AG10803 (cell line): Measurements from ENCODE around the gene ABHD6.

Experiments used
- DNase-seq: peaks from one replicate; pipeline ENCODE4 v3.0.0; 2010; ENCODE audit warnings: low read depth
- H3K4me3 ChIP-seq: 2 replicates; pipeline ENCODE4 v1.5.1; 2011; ENCODE audit warnings: mild to moderate bottlenecking, low read length, control low read depth
- TF ChIP-seq, protein P1 (sequence below): conservative IDR thresholded peaks from 2 replicates; pipeline ENCODE4 v1.5.1; 2011; ENCODE audit warnings: mild to moderate bottlenecking, low read length, control low read depth, inconsistent platforms

The ABHD6 gene

GRCh38 chr3:58324391-58325390 lies 87.1 kb downstream of the ABHD6 start:
- TF ChIP-seq, protein P1, sequence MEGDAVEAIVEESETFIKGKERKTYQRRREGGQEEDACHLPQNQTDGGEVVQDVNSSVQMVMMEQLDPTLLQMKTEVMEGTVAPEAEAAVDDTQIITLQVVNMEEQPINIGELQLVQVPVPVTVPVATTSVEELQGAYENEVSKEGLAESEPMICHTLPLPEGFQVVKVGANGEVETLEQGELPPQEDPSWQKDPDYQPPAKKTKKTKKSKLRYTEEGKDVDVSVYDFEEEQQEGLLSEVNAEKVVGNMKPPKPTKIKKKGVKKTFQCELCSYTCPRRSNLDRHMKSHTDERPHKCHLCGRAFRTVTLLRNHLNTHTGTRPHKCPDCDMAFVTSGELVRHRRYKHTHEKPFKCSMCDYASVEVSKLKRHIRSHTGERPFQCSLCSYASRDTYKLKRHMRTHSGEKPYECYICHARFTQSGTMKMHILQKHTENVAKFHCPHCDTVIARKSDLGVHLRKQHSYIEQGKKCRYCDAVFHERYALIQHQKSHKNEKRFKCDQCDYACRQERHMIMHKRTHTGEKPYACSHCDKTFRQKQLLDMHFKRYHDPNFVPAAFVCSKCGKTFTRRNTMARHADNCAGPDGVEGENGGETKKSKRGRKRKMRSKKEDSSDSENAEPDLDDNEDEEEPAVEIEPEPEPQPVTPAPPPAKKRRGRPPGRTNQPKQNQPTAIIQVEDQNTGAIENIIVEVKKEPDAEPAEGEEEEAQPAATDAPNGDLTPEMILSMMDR, result no peak
- H3K4me3 ChIP-seq, result no peak overlapping the region
- DNase-seq, result no peak

DNA sequence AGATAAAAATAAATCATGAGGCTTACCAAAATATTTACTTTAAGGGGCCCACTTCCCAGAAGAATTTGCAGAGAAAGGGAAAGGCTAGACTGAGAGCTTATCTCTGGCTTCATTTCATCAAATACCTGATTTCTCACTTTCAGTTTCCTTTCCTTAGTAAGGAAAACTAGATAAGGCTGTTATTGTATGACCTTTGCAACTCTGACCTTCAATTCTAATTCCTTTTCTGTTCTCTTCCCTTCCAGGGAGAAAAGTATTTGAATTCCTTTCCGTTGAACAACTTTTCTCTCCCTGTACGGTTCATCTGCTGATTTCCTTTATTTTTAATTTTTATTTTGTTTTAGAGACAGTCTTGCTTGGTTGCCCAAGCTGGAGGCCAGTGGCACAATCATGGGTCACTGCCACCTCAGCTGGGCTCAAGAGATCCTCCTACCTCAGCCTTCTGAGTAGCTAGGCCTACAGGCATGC lies 88.0 kb downstream of the ABHD6 start:
- no peak overlapping the region for H3K4me3 ChIP-seq
- TF ChIP-seq, protein P1, result no peak
- DNase-seq, result no peak

- DNase-seq, result no peak
- TF ChIP-seq, protein P1, result no peak
- H3K4me3 ChIP-seq, result no peak overlapping the region
Measured at GRCh38 chr3:58326267-58326900, 88.8 kb downstream of the ABHD6 start.

GRCh38 chr3:58329150-58329921 lies 91.7 kb downstream of the ABHD6 start:
- no peak overlapping the region for H3K4me3 ChIP-seq
- TF ChIP-seq, protein P1, result no peak
- no peak for DNase-seq

DNA sequence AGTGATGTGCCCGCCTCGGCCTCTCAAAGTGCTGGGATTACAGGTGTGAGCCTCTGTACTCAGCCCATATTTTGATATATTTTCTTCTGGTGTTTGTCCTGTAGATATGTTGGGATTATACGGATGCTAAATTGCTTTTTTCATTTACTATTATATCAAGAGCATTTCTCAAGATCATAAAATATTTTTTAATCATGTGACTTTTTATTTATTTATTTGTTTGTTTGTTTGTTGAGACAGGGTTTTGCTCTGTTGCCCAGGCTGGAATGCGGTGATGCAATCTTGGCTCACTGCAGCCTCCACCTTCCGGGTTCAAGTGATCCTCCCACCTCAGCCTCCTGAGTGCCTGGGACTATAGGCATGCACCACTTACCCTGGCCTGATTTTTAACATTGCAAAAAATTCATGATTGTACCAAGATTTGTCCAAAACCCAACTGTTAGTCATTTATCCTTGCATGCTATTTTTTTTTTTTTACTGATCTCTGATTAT lies 92.4 kb downstream of the ABHD6 start:
- no peak overlapping the region for H3K4me3 ChIP-seq
- DNase-seq, result no peak
- TF ChIP-seq, protein P1, result no peak

GRCh38 chr3:58331593-58332152 lies 94.1 kb downstream of the ABHD6 start:
- TF ChIP-seq, protein P1, result no peak
- DNase-seq, result no peak
- no peak overlapping the region for H3K4me3 ChIP-seq
